ENCODE results near the gene SYK.

Gene SYK

GRCh38 chr9:90846770-90847419 lies 45.3 kb downstream of the SYK start:
- H3K4me3 ChIP-seq (ENCODE audit: low read depth, low read length): no peak overlapping the region

GRCh38 chr9:90847971-90848370 lies 46.4 kb downstream of the SYK start:
- H3K4me3 ChIP-seq (ENCODE audit: low read depth, low read length): no peak overlapping the region

GRCh38 chr9:90848866-90849265 lies 47.2 kb downstream of the SYK start:
- no peak overlapping the region for H3K4me3 ChIP-seq (ENCODE audit: low read depth, low read length)

GRCh38 chr9:90851444-90851843 lies 49.8 kb downstream of the SYK start:
- no peak overlapping the region for H3K4me3 ChIP-seq (ENCODE audit: low read depth, low read length)

GRCh38 chr9:90853945-90854344 lies 52.3 kb downstream of the SYK start:
- H3K4me3 ChIP-seq (ENCODE audit: low read depth, low read length): no peak overlapping the region

- no peak overlapping the region for H3K4me3 ChIP-seq (ENCODE audit: low read depth, low read length)
These were observed 53.1 kb downstream of the SYK start for GRCh38 chr9:90854637-90855175.

- H3K4me3 ChIP-seq (ENCODE audit: low read depth, low read length): no peak overlapping the region
These were observed 53.7 kb downstream of the SYK start for GRCh38 chr9:90855208-90855902.

GRCh38 chr9:90857091-90857490 lies 55.5 kb downstream of the SYK start:
- no peak overlapping the region for H3K4me3 ChIP-seq (ENCODE audit: low read depth, low read length)

GRCh38 chr9:90857855-90858254 lies 56.2 kb downstream of the SYK start:
- H3K4me3 ChIP-seq (ENCODE audit: low read depth, low read length): no peak overlapping the region

GRCh38 chr9:90858457-90858901 lies 56.9 kb downstream of the SYK start:
- no peak overlapping the region for H3K4me3 ChIP-seq (ENCODE audit: low read depth, low read length)

- no peak overlapping the region for H3K4me3 ChIP-seq (ENCODE audit: low read depth, low read length)
These were observed 58.8 kb downstream of the SYK start for GRCh38 chr9:90860382-90860781.

GRCh38 chr9:90860826-90861225 lies 59.2 kb downstream of the SYK start:
- no peak overlapping the region for H3K4me3 ChIP-seq (ENCODE audit: low read depth, low read length)

GRCh38 chr9:90861380-90861779 lies 59.8 kb downstream of the SYK start:
- no peak overlapping the region for H3K4me3 ChIP-seq (ENCODE audit: low read depth, low read length)

- H3K4me3 ChIP-seq (ENCODE audit: low read depth, low read length): no peak overlapping the region
These were observed 60.5 kb downstream of the SYK start for GRCh38 chr9:90861826-90862740.

- H3K4me3 ChIP-seq (ENCODE audit: low read depth, low read length): no peak overlapping the region
These were observed 63.2 kb downstream of the SYK start for GRCh38 chr9:90864779-90865178.

GRCh38 chr9:90867101-90867500 lies 65.5 kb downstream of the SYK start:
- no peak overlapping the region for H3K4me3 ChIP-seq (ENCODE audit: low read depth, low read length)

- H3K4me3 ChIP-seq (ENCODE audit: low read depth, low read length): no peak overlapping the region
These were observed 66.9 kb downstream of the SYK start for GRCh38 chr9:90868555-90868954.

- H3K4me3 ChIP-seq (ENCODE audit: low read depth, low read length): no peak overlapping the region
These were observed 67.7 kb downstream of the SYK start for GRCh38 chr9:90869361-90869760.

GRCh38 chr9:90870621-90871326 lies 69.2 kb downstream of the SYK start:
- H3K4me3 ChIP-seq (ENCODE audit: low read depth, low read length): no peak overlapping the region

- no peak overlapping the region for H3K4me3 ChIP-seq (ENCODE audit: low read depth, low read length)
These were observed 69.8 kb downstream of the SYK start for GRCh38 chr9:90871327-90871935.
